ENCODE measurements around the gene LMO3.

DNA sequence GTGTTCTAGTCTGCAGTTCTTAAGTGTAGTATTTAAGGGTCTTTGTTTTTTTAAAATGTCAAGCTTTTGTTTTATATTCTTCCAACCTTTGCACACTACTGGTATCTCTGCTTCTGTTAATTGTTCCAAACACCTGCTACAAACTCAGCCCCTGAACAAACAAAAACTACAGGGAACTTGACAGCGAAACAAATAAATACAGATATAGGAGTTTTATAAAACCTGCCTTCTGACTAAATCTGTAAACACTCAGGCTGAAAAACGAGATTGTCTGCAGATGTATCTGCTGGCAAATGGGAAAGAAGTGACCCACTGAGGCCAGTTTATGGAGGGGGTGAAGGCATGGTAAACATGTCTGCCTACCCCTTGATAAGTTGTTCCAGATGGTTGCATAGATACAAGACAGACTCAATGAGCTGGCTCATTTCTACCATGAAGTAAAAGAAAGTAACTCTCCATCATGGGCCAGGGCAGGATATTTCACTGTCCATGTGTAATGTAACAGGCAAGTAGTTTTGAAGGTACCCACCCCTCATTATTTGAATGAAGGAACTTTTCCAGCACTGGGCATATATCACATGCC lies 75.6 kb downstream of the LMO3 start:
- TF ChIP-seq GATA2 (IDR thresholded peaks at IDR 0.05; ENCODE audit: low read depth, low read length) (no peak), GATA3 (IDR thresholded peaks at IDR 0.05; ENCODE audit: low read depth, low read length) (no peak)

All from SH-SY5Y (cell line).